Ishikawa (cell line): ENCODE results near the gene CEP164.

Experiments
- CEBPB ChIP-seq: IDR thresholded peaks from 2 replicates; pipeline ENCODE4 v1.6.1; 2012
- CREB1 ChIP-seq: IDR thresholded peaks from 2 replicates; pipeline ENCODE4 v1.6.1; 2012; ENCODE audit warnings: low read depth
- EGR1 ChIP-seq: IDR thresholded peaks from 2 replicates; pipeline ENCODE4 v1.6.1; 2012
- EP300 ChIP-seq: IDR thresholded peaks from 2 replicates; pipeline ENCODE4 v1.6.1; 2012; ENCODE audit warnings: borderline replicate concordance
- FOXM1 ChIP-seq: IDR thresholded peaks from 2 replicates; pipeline ENCODE4 v1.6.1; 2012; ENCODE audit warnings: low read depth, borderline replicate concordance
- MAX ChIP-seq: IDR thresholded peaks from 2 replicates; pipeline ENCODE4 v1.6.1; 2012
- NFIC ChIP-seq: IDR thresholded peaks from 2 replicates; pipeline ENCODE4 v1.6.1; 2012
- RAD21 ChIP-seq: IDR thresholded peaks from 2 replicates; pipeline ENCODE4 v1.6.1; 2012; ENCODE audit warnings: low read depth
- REST ChIP-seq: IDR thresholded peaks from 2 replicates; pipeline ENCODE4 v1.6.1; 2012; ENCODE audit warnings: low read depth, mild to moderate bottlenecking
- TAF1 ChIP-seq: IDR thresholded peaks from 2 replicates; pipeline ENCODE4 v1.6.1; 2012; ENCODE audit warnings: low read depth, mild to moderate bottlenecking
- TCF12 ChIP-seq: IDR thresholded peaks from 2 replicates; pipeline ENCODE4 v1.6.1; 2012; ENCODE audit warnings: low read depth
- TEAD4 ChIP-seq: IDR thresholded peaks from 2 replicates; pipeline ENCODE4 v1.6.1; 2012
- USF1 ChIP-seq: IDR thresholded peaks from 2 replicates; pipeline ENCODE4 v1.6.1; 2012
- YY1 ChIP-seq: IDR thresholded peaks from 2 replicates; pipeline ENCODE4 v1.6.1; 2012; ENCODE audit warnings: low read depth
- ZBTB7A ChIP-seq: IDR thresholded peaks from 2 replicates; pipeline ENCODE4 v1.6.1; 2012; ENCODE audit warnings: low read depth

CEP164 gene

GRCh38 chr11:117387992-117388755 lies 60.5 kb downstream of the CEP164 start:
- TF ChIP-seq EP300 (no peak), REST (no peak), CEBPB (no peak), CREB1 (no peak), USF1 (no peak), MAX (no peak), YY1 (no peak), ZBTB7A (no peak), TCF12 (no peak), RAD21 (no peak), FOXM1 (no peak), NFIC (no peak)

GRCh38 chr11:117390743-117391142 lies 63.1 kb downstream of the CEP164 start:
- TF ChIP-seq CEBPB (no peak), YY1 (no peak), NFIC (no peak), TCF12 (no peak), EGR1 (no peak), FOXM1 (no peak), RAD21 (no peak), TAF1 (no peak), USF1 (no peak), TEAD4 (no peak), REST (no peak), MAX (no peak), EP300 (no peak), CREB1 (no peak)

GRCh38 chr11:117391181-117391580 lies 63.5 kb downstream of the CEP164 start:
- TF ChIP-seq EP300 (no peak), ZBTB7A (no peak), CREB1 (no peak), TEAD4 (no peak), FOXM1 (no peak), TAF1 (no peak), MAX (no peak), USF1 (no peak), CEBPB (no peak), YY1 (no peak)

GRCh38 chr11:117392001-117392690 lies 64.5 kb downstream of the CEP164 start:
- TF ChIP-seq YY1 (no peak), RAD21 (no peak), TAF1 (no peak), FOXM1 (no peak), USF1 (no peak), TCF12 (no peak), REST (no peak), CREB1 (no peak), EP300 (no peak), ZBTB7A (no peak), CEBPB (no peak), TEAD4 (no peak), MAX (no peak), EGR1 (no peak), NFIC (no peak)
